Thyroid gland (tissue), 4 donors: ENCODE measurements around the gene DCST1. TPM values are rescaled to one million over a fixed set of nuclear protein-coding genes. Genes with fewer than 3 reads are reported as not detected.

Experiments
- DNase-seq, 2 donors: peaks; one replicate each; pipeline ENCODE4 v3.0.0-alpha.2; 2019
- H3K27ac ChIP-seq, 3 donors: fragments of 200-600 bp; sonication (generic); 1 replicate in 2 of 3; 2 replicates in 1 of 3; pipeline ENCODE4 v1.5.1; 2016 to 2019; ENCODE audit warnings: mild to moderate bottlenecking in 1 of 3, moderate library complexity in 1 of 3
- H3K27me3 ChIP-seq: fragments of 200-600 bp; sonication (generic); one replicate; pipeline ENCODE4 v1.5.1; 2019
- H3K36me3 ChIP-seq, 2 donors: fragments of 200-600 bp; sonication (generic); one replicate each; pipeline ENCODE4 v1.5.1; 2016 to 2019
- H3K4me1 ChIP-seq, 2 donors: fragments of 200-600 bp; sonication (generic); one replicate each; pipeline ENCODE4 v1.5.1; 2017 to 2019
- H3K4me3 ChIP-seq, 3 donors: fragments of 200-600 bp; sonication (generic); replicated peaks in 1 of 3; 1 replicate in 2 of 3; 2 replicates in 1 of 3; pipeline ENCODE4 v1.5.1; 2016; ENCODE audit warnings: mild to moderate bottlenecking in 1 of 3
- H3K9me3 ChIP-seq: fragments of 200-600 bp; sonication (generic); one replicate; pipeline ENCODE4 v1.5.1; 2017
- POLR2A ChIP-seq, 2 donors: fragments of 450-650 bp; IDR thresholded peaks; one replicate each; pipeline ENCODE4 v1.6.1; 2017; ENCODE audit warnings: antibody characterized with exemption in 2 of 2, mild to moderate bottlenecking in 2 of 2, moderate library complexity in 1 of 2
- whole genome bisulfite sequencing, 2 donors: methylation state at CpG; one replicate each; pipeline ENCODE4 v1.1.5; 2017; 5-methylcytosine and 5-hydroxymethylcytosine counted together
- intact Hi-C: fragments of 100-400 bp; cut with DNase I; formaldehyde crosslinking; loops from one replicate; pipeline ENCODE4 v1.15.1; 2023
- total RNA-seq, 4 donors: library from RNA; depleted of rRNA; stranded (reverse); fragments of >200 nt; gene quantifications; one replicate each; pipeline ENCODE4 v1.2.3, GENCODE V29; 2016
- TF ChIP-seq, protein P1 (sequence below), 6 experiments: fragments of 200-600 bp in 3 of 6; fragments of 450-650 bp in 3 of 6; sonication (generic) in 3 of 6; IDR thresholded peaks; one replicate each; pipeline ENCODE4 v1.5.1; 2016 to 2019; ENCODE audit warnings: antibody characterized with exemption in 6 of 6, mild to moderate bottlenecking in 2 of 6, inconsistent platforms in 1 of 6, moderate library complexity in 1 of 6

DCST1 gene
- total RNA-seq, 4 donors from 2014 or later, result 0.24 TPM; not detected in 3

DNA sequence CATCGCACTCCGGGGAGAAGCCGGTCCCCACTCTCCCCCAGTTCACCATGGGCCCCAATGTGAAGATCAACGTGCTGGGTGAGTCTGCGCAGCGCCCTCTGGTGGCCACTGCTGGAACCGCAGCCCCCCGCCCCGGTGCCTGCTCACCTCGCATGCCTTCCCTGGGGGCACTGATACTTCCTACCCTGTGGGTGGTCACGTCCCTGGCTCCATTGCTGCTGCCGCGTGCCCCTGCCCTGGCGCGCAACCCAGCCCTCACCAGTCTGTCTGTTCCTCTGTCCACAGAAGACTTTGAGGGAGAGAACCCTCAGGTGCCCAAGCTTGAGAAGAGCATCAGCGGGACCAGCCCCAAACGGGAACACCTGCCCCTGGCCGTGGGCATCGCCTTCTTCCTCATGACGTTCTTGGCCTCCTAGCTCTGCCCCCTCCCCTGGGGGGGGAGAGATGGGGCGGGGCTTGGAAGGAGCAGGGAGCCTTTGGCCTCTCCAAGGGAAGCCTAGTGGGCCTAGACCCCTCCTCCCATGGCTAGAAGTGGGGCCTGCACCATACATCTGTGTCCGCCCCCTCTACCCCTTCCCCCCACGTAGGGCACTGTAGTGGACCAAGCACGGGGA, 52.6 kb downstream of the DCST1 start:
- Histone ChIP-seq H3K36me3 (no peaks in the 10 kb centered on the region), H3K27me3 (peaks cover 25% of the 10 kb centered on the region), H3K4me1 (peaks cover 25 to 48% of the 10 kb centered on the region in 2 donors), H3K4me3 (peak overlapping the region in 1 of 3 donors; percentile 51), H3K9me3 (no peaks in the 10 kb centered on the region), H3K27ac (peak overlapping the region in 1 of 3 donors; percentile 87)
- 11 to 27% methylated on average over 2 to 17 of the region's 24 CpGs for WGBS, 2 donors
- no peak for TF ChIP-seq POLR2A (IDR thresholded peaks at IDR 0.05)
- TF ChIP-seq, protein P1, sequence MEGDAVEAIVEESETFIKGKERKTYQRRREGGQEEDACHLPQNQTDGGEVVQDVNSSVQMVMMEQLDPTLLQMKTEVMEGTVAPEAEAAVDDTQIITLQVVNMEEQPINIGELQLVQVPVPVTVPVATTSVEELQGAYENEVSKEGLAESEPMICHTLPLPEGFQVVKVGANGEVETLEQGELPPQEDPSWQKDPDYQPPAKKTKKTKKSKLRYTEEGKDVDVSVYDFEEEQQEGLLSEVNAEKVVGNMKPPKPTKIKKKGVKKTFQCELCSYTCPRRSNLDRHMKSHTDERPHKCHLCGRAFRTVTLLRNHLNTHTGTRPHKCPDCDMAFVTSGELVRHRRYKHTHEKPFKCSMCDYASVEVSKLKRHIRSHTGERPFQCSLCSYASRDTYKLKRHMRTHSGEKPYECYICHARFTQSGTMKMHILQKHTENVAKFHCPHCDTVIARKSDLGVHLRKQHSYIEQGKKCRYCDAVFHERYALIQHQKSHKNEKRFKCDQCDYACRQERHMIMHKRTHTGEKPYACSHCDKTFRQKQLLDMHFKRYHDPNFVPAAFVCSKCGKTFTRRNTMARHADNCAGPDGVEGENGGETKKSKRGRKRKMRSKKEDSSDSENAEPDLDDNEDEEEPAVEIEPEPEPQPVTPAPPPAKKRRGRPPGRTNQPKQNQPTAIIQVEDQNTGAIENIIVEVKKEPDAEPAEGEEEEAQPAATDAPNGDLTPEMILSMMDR (IDR thresholded peaks at IDR 0.05), result peak; percentile 74 to 100 (median 94)
- intact Hi-C loops, result no loop called here
- peak; percentile 59 to 65 for DNase-seq

- 59 to 65% methylated on average over 7 of the region's 8 CpGs for WGBS, 2 donors
- Histone ChIP-seq H3K4me1 (peaks cover 18 to 46% of the 10 kb centered on the region in 2 donors), H3K27ac (no peak overlapping the region), H3K9me3 (no peaks in the 10 kb centered on the region), H3K27me3 (peaks cover 17% of the 10 kb centered on the region), H3K36me3 (no peaks in the 10 kb centered on the region), H3K4me3 (no peak overlapping the region)
- no peak for DNase-seq
- intact Hi-C loops, result no loop called here
- TF ChIP-seq, protein P1 (IDR thresholded peaks at IDR 0.05), result no peak
Measured at GRCh38 chr1:155086856-155087535, 53.4 kb downstream of the DCST1 start.

DNA sequence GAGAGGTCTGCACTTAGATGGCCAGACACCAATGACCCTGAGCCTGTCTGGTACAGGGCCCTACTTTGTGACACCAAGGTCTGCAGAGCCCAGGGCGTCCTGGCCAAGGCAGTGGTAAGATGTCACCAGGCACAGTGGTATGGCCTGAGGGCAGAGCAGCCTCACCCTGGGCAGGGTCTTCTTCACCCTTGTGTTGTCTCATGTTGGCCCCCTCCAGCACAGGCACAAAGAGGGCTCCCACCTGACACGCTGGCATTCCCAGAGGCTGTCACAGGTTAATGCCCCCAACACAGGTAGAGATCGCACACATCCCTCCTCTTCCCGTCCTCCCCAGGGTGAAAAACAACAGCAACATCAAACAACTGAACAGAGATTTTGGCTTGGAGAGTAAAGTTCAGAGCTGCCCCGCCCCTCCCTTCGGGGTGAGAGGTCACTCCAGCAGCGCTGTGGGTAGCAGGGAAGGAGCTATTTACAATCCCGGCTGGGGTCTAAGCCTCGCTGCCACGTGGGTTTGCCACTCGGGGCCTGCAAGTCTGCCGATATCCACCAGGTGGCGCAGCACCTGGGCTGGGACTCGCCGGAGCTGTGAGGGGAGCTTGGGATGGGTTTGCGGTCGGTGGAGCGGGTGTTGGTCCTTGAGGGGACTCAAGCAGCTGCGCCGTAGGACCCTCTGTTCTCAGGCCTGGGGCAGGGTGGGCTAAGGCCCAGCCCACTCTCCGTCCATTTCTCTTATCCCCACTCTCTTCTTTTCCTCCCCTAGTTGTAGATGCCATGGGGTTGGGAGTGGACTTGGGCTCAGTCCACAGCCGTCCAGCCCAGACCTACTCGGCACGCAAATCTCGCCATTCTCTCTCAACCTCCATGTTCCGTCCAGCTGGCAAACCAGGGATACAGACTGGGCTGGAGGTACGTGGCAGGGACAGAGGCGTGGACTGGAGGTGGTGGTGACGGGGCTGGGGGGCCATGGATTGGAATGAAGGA, 57.7 kb downstream of the DCST1 start:
- 20 to 24% methylated on average over 28 to 29 of the region's 29 CpGs for WGBS, 2 donors
- TF ChIP-seq POLR2A (IDR thresholded peaks at IDR 0.05), result no peak
- TF ChIP-seq, protein P1 (IDR thresholded peaks at IDR 0.05), result peak; percentile 91 to 99 (median 95)
- H3K4me1 ChIP-seq, result peaks cover 7 to 34% of the 10 kb centered on the region in 2 donors
- H3K27ac ChIP-seq, result no peak overlapping the region
- no peaks in the 10 kb centered on the region for H3K27me3 ChIP-seq
- H3K9me3 ChIP-seq, result no peaks in the 10 kb centered on the region
- no peaks in the 10 kb centered on the region for H3K36me3 ChIP-seq
- intact Hi-C loops, result loop anchor here (2.0 to 5.0 kb wide), 2 partner anchors 36 to 75 kb away; partner anchors contain the start of gene EFNA1
- DNase-seq, result peak; percentile 74 to 80
- H3K4me3 ChIP-seq, result no peak overlapping the region

GRCh38 chr1:155092131-155092530, 58.5 kb downstream of the DCST1 start:
- H3K27ac ChIP-seq, result no peak overlapping the region
- intact Hi-C loops, result loop anchor here (5.0 kb wide), 1 partner anchor 35 kb away; the partner anchor contains the start of gene EFNA1

GRCh38 chr1:155092641-155093040, 59.0 kb downstream of the DCST1 start:
- TF ChIP-seq, protein P1 (IDR thresholded peaks at IDR 0.05), result no peak
- no peak for TF ChIP-seq POLR2A (IDR thresholded peaks at IDR 0.05)
- Histone ChIP-seq H3K36me3 (no peaks in the 10 kb centered on the region), H3K9me3 (no peaks in the 10 kb centered on the region), H3K27ac (no peak overlapping the region), H3K4me3 (no peak overlapping the region), H3K4me1 (peaks cover 7 to 22% of the 10 kb centered on the region in 2 donors), H3K27me3 (no peaks in the 10 kb centered on the region)
- no peak for DNase-seq
- intact Hi-C loops, result loop anchor here (5.0 kb wide), 1 partner anchor 35 kb away; the partner anchor contains the start of gene EFNA1
- whole genome bisulfite sequencing, 2 donors, result 83 to 92% methylated on average over 11 to 12 of the region's 12 CpGs

More at GRCh38 chr1:155092131-155092530, 58.5 kb downstream of the DCST1 start:
- Histone ChIP-seq H3K36me3 (no peaks in the 10 kb centered on the region), H3K9me3 (no peaks in the 10 kb centered on the region), H3K4me3 (no peak overlapping the region), H3K27me3 (no peaks in the 10 kb centered on the region), H3K4me1 (peaks cover 7 to 27% of the 10 kb centered on the region in 2 donors)
- WGBS, 2 donors, result 83 to 84% methylated on average over 5 to 6 of the region's 6 CpGs
- TF ChIP-seq POLR2A (IDR thresholded peaks at IDR 0.05), result no peak
- DNase-seq, result no peak
